ENCODE measurements around the gene SP9.
A peak's percentile ranks its signal among the peaks of the same experiment; 100 is the strongest.
"Not testable (repeated sequence)": the region's sequence is repeated elsewhere in the genome, so short reads cannot be mapped to it uniquely, and the experiment has no call there.

Gene SP9

GRCh38 chr2:174344716-174345461 is 10.1 kb downstream of the SP9 start:
- DNase-seq, result peak; percentile 70

DNA sequence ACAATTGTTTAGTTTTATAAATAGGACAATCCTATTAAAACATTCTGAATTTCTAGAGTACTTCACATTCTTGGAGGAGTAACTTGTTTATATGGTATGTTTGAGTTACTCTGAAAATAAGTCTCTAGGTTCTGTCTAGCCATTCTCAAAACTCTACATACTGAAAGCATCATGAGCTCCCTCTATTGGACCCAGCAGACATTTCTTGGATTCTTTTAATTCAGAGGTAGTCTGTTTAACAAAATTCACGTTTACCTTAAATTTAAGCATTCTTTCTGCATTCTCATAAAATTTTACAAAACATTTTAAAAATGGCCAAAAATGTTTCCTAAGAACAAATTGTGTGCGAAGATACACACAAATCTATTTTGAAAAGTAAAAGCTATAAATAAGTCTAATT is 15.3 kb downstream of the SP9 start:
- DNase-seq, result peak; percentile 16

DNA sequence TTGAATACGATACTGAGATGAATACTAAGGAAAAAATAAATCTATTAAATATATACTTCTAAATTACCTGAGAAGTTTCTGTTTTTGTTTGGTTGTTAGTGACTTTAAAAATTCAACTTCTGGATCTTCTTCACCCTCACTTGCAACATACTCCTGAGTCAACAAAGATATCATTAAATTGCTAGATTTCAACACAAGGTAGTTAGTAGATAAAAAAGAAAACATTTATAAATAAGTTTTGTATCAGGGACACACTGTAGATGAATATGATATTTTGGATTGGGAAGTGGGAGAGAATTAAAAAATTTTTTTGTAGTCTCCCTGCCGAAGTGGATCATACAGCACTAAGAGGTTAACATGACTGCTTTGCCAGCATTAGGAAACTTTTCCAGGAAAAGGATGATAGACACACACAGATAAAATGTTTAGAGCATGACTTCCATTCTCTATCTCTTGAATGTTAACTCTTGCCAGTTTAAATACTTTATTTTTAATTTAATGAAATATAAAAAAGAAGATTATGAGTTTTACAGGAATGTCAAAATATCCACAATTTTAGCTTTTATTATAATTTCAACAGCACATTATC is 15.9 kb downstream of the SP9 start:
- no peak for DNase-seq

DNA sequence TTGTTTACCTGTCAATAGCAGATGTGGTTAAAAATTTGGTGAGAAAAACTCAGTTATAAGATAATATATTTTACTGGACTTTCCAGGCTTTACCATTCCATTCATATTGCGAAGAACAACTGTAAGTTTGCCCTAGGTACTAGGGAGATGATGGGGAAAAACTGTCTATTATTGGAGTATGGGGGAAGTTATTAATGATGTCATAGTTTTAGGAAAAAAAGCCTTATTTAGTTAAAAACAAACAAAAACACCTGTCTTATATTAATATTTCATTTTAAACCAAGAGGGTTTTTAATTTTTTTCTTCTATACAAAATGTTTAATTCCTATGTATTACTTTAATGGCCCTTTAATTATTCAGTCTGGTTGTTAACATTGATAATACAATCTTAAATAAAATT is 18.2 kb downstream of the SP9 start:
- no peak for DNase-seq

DNA sequence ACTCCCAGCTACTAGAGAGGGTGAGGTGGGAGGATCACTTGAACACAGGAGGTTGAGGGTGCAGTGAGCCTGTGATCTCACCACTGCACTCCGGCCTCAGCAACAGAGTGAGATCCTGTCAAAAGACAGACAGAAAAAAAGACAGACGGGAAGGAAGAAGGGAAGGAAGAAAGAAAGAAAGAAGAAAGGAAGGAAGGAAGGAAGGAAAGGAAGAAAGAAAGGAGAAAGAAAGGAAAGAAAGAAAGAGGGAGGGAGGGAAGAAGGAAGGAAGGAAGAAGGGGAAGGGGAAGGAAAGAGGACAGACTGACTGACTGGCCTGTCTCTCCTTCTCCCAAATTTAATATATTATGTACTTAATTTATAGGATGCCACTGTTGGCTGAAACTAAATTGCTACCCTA is 21.6 kb downstream of the SP9 start:
- DNase-seq, result no peak

- not testable (repeated sequence) for DNase-seq
Measured at GRCh38 chr2:174359663-174360062, 24.9 kb downstream of the SP9 start.

- no peak for DNase-seq
Measured at GRCh38 chr2:174362949-174363348, 28.2 kb downstream of the SP9 start.

GRCh38 chr2:174363492-174364225 is 28.9 kb downstream of the SP9 start:
- not testable (repeated sequence) for DNase-seq

GRCh38 chr2:174364628-174365027 is 29.9 kb downstream of the SP9 start:
- no peak for DNase-seq

GRCh38 chr2:174365571-174365970 is 30.8 kb downstream of the SP9 start:
- no peak for DNase-seq

DNA sequence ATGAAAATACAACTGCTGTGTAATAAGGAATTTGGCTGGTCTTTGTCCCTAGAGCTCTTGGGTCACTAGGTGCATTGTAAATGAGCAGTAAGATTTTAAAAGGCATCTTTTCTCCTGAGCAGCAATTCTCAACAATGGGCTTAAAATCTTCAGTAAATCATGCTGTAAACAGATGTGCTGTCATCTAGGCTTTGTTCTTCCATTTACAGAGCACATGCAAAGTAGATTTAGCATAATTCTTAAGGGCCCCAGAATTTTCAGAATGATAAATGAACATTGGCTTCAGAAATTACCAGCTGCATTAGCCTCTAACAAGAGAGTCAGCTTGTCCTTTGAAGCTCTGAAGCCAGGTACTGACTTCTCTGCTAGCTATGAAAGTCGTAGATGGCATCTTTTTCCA is 33.9 kb downstream of the SP9 start:
- DNase-seq, result no peak

DNA sequence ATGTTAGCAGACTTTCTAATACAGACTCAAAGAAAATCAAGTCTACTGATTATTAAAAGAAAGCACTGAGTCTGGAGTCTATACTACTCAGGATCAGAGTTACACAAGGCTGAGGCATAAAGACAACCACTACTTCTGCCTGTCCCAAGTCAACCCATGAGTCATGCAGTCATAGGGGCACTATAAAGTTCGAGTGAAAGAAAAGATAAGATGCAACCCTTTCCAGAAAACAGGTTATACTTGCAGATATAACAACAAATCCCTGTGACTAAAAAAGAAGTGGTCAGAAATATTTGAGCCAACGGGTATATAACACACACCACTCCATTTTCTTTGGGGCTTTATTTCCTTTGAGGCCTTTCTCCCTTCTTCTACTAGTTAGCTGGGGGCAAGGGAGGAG is 42.2 kb downstream of the SP9 start:
- DNase-seq, result no peak

DNA sequence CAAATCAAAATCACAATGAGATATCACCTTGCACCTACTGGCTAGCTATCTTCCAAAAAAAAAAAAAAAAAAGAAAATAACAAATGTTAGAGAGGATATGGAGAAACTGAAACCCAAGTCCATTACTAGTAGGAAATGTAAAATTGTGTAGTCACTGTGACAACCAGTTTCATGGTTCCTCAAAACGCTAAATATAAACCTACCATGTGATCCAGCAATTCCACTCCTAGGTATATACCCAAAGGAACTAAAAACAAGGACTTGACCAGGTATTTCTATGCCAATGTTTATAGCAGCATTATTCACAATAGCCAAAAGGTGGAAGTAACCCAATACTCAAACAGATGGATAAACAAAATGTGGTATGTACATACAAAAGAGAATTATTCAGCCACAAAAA is 49.0 kb downstream of the SP9 start:
- no peak for DNase-seq

- no peak for DNase-seq
Measured at GRCh38 chr2:174385201-174385600, 50.4 kb downstream of the SP9 start.

All from NCI-H2227 treated with DMSO at 0.1 percent for 48 hours (cell line).